ENCODE results near the gene AFG1L. TPM values are rescaled to one million over a fixed set of nuclear protein-coding genes. Genes with fewer than 3 reads are reported as not detected.

Gene AFG1L
- total RNA-seq: 3.8 and 5.7 TPM in 2 replicates

GRCh38 chr6:108294727-108295625 is at the start of gene AFG1L:
TSS of gene AFG1L (plus strand) at chr6:108295054. CDS start at chr6:108295080, 26 bp downstream.

GRCh38 chr6:108260809-108261569 is 33.9 kb upstream of the AFG1L start, which contains the start of gene SNX3:
TSS of gene SNX3 (minus strand) at chr6:108261040. CDS start at chr6:108260921, 119 bp downstream.

GRCh38 chr6:108560463-108561308 is 265.8 kb downstream of the AFG1L start, which contains the start of gene FOXO3:
TSS of gene FOXO3 (plus strand) at chr6:108560917. CDS start at chr6:108561209, 292 bp downstream.

Other genes with a start within 250 kb of the AFG1L start
- 22.0 and 51.8 TPM in 2 replicates for gene OSTM1, start 220.3 kb upstream of the AFG1L start, total RNA-seq
- not detected in 2 replicates for gene NR2E1, start 129.0 kb upstream of the AFG1L start, total RNA-seq
- gene SNX3, start 34.0 kb upstream of the AFG1L start, total RNA-seq: 203 and 256 TPM in 2 replicates

Measured in smooth muscle cell of trachea (primary cell).